Neural crest cell (in vitro differentiated cells): Measurements from ENCODE around the gene NNT. TPM values are rescaled to one million over a fixed set of nuclear protein-coding genes. Genes with fewer than 3 reads are reported as not detected.

ENCODE experiments used
- DNase-seq: peaks from one replicate; pipeline ENCODE4 v3.0.0; 2021; ENCODE audit warnings: low read depth, mixed read lengths, low spot score
- H3K27ac Mint-ChIP-seq: one replicate; pipeline ENCODE4 v1.8.0; 2021; ENCODE audit warnings: mild to moderate bottlenecking, mixed read lengths; ENCODE audit not compliant: unreplicated experiment
- H3K27me3 Mint-ChIP-seq: 2 replicates; pipeline ENCODE4 v1.8.0; 2021; ENCODE audit warnings: low read depth, mild to moderate bottlenecking, mixed read lengths
- H3K36me3 Mint-ChIP-seq: 2 replicates; pipeline ENCODE4 v1.8.0; 2021; ENCODE audit warnings: low read depth, mild to moderate bottlenecking, mixed read lengths
- H3K4me1 Mint-ChIP-seq: 2 replicates; pipeline ENCODE4 v1.8.0; 2021; ENCODE audit warnings: mixed read lengths
- H3K4me3 Mint-ChIP-seq: one replicate; pipeline ENCODE4 v1.8.0; 2021; ENCODE audit warnings: mild to moderate bottlenecking, mixed read lengths
- H3K9me3 Mint-ChIP-seq: 2 replicates; pipeline ENCODE4 v1.8.0; 2021; ENCODE audit warnings: mixed read lengths
- CTCF ChIP-seq: fragments of 200-600 bp; sonication (generic); conservative IDR thresholded peaks from 2 replicates; pipeline ENCODE4 v1.5.0; 2021; ENCODE audit warnings: antibody characterized with exemption, mild to moderate bottlenecking
- total RNA-seq: library from RNA; stranded (reverse); gene quantifications from 2 replicates; pipeline ENCODE4 v1.2.1, GENCODE V29; 2021

The NNT gene
- total RNA-seq, 1 donor from 2014 or later: 72.7 TPM

DNA sequence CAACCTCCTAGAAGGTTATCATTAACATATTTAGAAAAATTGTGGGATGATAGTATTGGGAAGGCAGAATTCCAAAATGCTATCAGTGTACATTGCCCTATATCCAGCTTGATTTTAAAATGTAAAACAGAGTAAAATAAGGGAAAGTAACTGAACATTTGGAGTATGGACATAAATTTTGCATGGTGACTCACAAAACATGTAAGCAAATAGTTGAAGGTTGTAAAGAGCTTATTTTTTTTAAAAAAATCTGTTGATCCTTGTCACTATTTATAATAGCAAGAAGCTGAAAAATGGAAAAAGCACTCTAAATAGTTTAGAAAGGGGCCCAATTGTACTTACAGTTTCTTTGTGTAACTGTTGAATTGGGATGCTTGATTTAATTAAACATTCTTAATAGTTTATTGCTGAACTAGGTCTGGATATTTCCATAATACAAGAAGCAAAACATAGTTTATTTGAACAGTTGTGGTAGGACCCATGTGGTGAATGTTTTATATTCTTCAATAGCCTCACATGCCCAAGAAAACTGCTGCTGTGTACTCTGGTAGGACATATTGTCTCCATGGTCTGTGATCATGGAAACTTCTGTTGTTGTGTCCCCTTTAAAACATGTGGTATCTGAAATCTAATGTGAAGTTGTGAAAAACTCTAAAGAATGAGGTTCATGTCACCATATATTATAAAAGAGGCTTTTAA is 82.4 kb downstream of the NNT start:
- peaks cover 17% of the 10 kb centered on the region for H3K4me1 Mint-ChIP-seq
- no peak overlapping the region for H3K27ac Mint-ChIP-seq
- peaks cover 14% of the 10 kb centered on the region for H3K9me3 Mint-ChIP-seq
- no peak for TF ChIP-seq CTCF
- no peak for DNase-seq
- no peak overlapping the region for H3K4me3 Mint-ChIP-seq
- H3K36me3 Mint-ChIP-seq: peaks cover 30% of the 10 kb centered on the region
- H3K27me3 Mint-ChIP-seq: no peaks in the 10 kb centered on the region

GRCh38 chr5:43687275-43687674 is 84.3 kb downstream of the NNT start:
- Mint-ChIP-seq H3K9me3 (peaks cover 11% of the 10 kb centered on the region), H3K4me1 (peaks cover 17% of the 10 kb centered on the region), H3K36me3 (peaks cover 29% of the 10 kb centered on the region), H3K27ac (no peak overlapping the region), H3K27me3 (no peaks in the 10 kb centered on the region), H3K4me3 (no peak overlapping the region)
- no peak for TF ChIP-seq CTCF
- no peak for DNase-seq

DNA sequence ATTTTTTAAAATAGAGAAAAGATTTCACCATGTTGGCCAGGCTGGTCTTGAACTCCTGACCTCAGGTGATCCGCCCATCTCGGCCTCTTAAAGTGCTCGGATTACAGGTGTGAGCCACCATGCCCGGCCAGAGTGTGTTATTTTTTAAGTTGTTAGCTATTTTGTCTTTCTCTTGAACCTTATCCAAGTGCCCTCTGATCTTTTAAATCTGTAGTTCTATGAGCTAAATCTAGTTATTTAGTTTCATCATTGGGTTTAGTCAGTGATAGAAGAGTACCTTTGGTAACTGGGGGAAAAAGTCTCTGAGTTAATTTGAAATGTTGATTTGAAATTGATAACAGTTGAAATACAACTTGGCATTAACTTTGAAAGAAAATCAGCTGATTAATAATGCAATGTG is 88.3 kb downstream of the NNT start:
- Mint-ChIP-seq H3K27ac (no peak overlapping the region), H3K4me1 (peaks cover 4% of the 10 kb centered on the region), H3K9me3 (peaks cover 29% of the 10 kb centered on the region), H3K36me3 (peaks cover 52% of the 10 kb centered on the region), H3K27me3 (no peaks in the 10 kb centered on the region), H3K4me3 (no peak overlapping the region)
- no peak for TF ChIP-seq CTCF
- no peak for DNase-seq

GRCh38 chr5:43691893-43692292 is 88.9 kb downstream of the NNT start:
- Mint-ChIP-seq H3K4me3 (no peak overlapping the region), H3K9me3 (peaks cover 29% of the 10 kb centered on the region), H3K4me1 (peaks cover 2% of the 10 kb centered on the region), H3K36me3 (peaks cover 53% of the 10 kb centered on the region), H3K27me3 (no peaks in the 10 kb centered on the region), H3K27ac (no peak overlapping the region)
- DNase-seq: no peak
- TF ChIP-seq CTCF: no peak

DNA sequence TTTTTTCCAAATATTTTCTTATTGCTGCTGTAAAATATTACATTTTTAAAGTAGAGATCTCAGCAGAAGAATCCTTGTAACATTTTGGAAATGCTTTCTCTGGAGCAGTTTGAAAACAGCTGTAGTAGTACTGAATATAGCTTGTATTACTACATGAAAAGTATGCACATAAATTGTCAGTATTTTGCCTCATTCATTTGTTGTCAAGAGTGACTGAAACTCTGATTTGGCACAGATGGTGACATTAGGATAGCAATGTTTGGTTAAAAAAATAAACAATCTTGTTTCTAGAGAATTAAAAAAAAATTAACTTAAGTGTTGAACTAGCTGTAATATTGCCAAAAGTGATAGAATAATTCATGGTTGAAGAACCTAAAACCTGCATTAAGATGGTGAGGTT is 90.4 kb downstream of the NNT start:
- H3K27me3 Mint-ChIP-seq: no peaks in the 10 kb centered on the region
- H3K4me1 Mint-ChIP-seq: no peaks in the 10 kb centered on the region
- TF ChIP-seq CTCF: no peak
- H3K4me3 Mint-ChIP-seq: no peak overlapping the region
- H3K9me3 Mint-ChIP-seq: peaks cover 28% of the 10 kb centered on the region
- peaks cover 57% of the 10 kb centered on the region for H3K36me3 Mint-ChIP-seq
- no peak overlapping the region for H3K27ac Mint-ChIP-seq
- DNase-seq: no peak
